K562 (cell line): ENCODE data around the gene KDM2B. TPM values are rescaled to one million over a fixed set of nuclear protein-coding genes. Genes with fewer than 3 reads are reported as not detected.

Experiments
- ATAC-seq: fragments of 200-7000 bp; cut with Tn5 transposase; 3 replicates; pipeline ENCODE4 v1.9.1; 2020; ENCODE audit warnings: moderate library complexity
- BruUV-seq: library from RNA; stranded (reverse); fragments of 400-500 nt; replicated peaks from 2 replicates; lab custom pipeline; 2021; lab: Mats Ljungman, UMichigan
- CTCF ChIA-PET: fragments of 300-600 bp; formaldehyde crosslinking; extraction: SDS; loops from one replicate; lab custom pipeline; 2021; ENCODE audit warnings: low intra/inter-chr PET ratio; lab: Yijun Ruan, JAX
- POLR2A ChIA-PET: fragments of 300-600, 350-650 bp; sonication (Branson Sonifier 250); formaldehyde crosslinking; extraction: SDS; loops from one replicate; lab custom pipeline; 2021; ENCODE audit warnings: antibody characterized with exemption, inconsistent platforms; lab: Yijun Ruan, JAX
- DNase-seq, 4 experiments: peaks; one replicate each; pipeline versions ENCODE4 v3.0.0 to v3.0.0-alpha.2; 2011 to 2018; ENCODE audit warnings: low spot score in 3 of 4, mixed read lengths in 3 of 4; ENCODE audit errors: extremely low read depth in 1 of 4
- FAIRE-seq: peaks from 2 replicates; lab custom pipeline; 2011; peaks lifted over from hg19 to GRCh38; lab: Jason Lieb, UNC
- H2AFZ ChIP-seq: 2 replicates; pipeline ENCODE4 v1.6.0; 2011; ENCODE audit warnings: low read depth, low read length, control low read depth, inconsistent platforms
- H3K27ac ChIP-seq: fragments of 200-600 bp; 3 replicates; pipeline ENCODE4 v1.8.0; 2011; ENCODE audit warnings: low read depth, mild to moderate bottlenecking, control low read depth, inconsistent platforms, low read length, moderate library complexity, mixed read lengths; ENCODE audit errors: extremely low read depth
- H3K27me3 ChIP-seq, 2 experiments: fragments of 300-600 bp in 1 of 2; 2 replicates in 1 of 2; 3 replicates in 1 of 2; pipeline versions ENCODE4 v1.6.0 to v1.8.0; 2011; ENCODE audit warnings: inconsistent platforms in 2 of 2, low read length in 2 of 2, mild to moderate bottlenecking in 1 of 2, mixed read lengths in 1 of 2, moderate library complexity in 1 of 2; ENCODE audit not compliant: control insufficient read depth in 2 of 2, insufficient read depth in 2 of 2
- H3K36me3 ChIP-seq: fragments of 300-600 bp; 3 replicates; pipeline ENCODE4 v1.8.0; 2011; ENCODE audit warnings: mild to moderate bottlenecking, low read length, inconsistent platforms; ENCODE audit not compliant: control insufficient read depth, insufficient read depth
- H3K4me1 ChIP-seq, 2 experiments: fragments of 200-600 bp in 1 of 2; replicated peaks in 1 of 2; 2 replicates in 1 of 2; 3 replicates in 1 of 2; pipeline versions ENCODE4 v1.5.1 to v1.8.0; 2011; ENCODE audit warnings: inconsistent platforms in 2 of 2, low read length in 2 of 2, mild to moderate bottlenecking in 1 of 2, mixed read lengths in 1 of 2, moderate library complexity in 1 of 2; ENCODE audit not compliant: control insufficient read depth in 2 of 2, insufficient read depth in 2 of 2
- H3K4me2 ChIP-seq: 2 replicates; pipeline ENCODE4 v1.6.1; 2011; ENCODE audit warnings: low read length, control low read depth, inconsistent platforms, mixed read lengths; ENCODE audit not compliant: insufficient read depth
- H3K4me3 ChIP-seq: fragments of 200-600 bp; sonication (generic), shearing (Covaris generic); 2 replicates; pipeline ENCODE4 v1.5.1; 2016; ENCODE audit warnings: control low read depth, inconsistent platforms
- H3K79me2 ChIP-seq: fragments of 200-600 bp; 3 replicates; pipeline ENCODE4 v1.8.0; 2011; ENCODE audit warnings: low read length, inconsistent platforms; ENCODE audit not compliant: control insufficient read depth, insufficient read depth
- H3K9ac ChIP-seq, 2 experiments: 2 replicates each; pipeline versions ENCODE4 v1.6.0 to v1.6.1; 2011; ENCODE audit warnings: low read depth in 2 of 2, low read length in 2 of 2, control low read depth in 1 of 2, inconsistent platforms in 1 of 2, mild to moderate bottlenecking in 1 of 2, mixed read lengths in 1 of 2; ENCODE audit not compliant: insufficient read depth in 1 of 2
- H3K9me1 ChIP-seq: one replicate; pipeline ENCODE4 v1.6.0; 2011; ENCODE audit warnings: inconsistent platforms, mild to moderate bottlenecking, low read length, moderate library complexity; ENCODE audit not compliant: control insufficient read depth, insufficient read depth
- H3K9me3 ChIP-seq: replicated peaks from 2 replicates; pipeline ENCODE4 v1.5.1; 2011; ENCODE audit warnings: low read depth, low read length, inconsistent platforms; ENCODE audit not compliant: control insufficient read depth, insufficient read depth
- H4K20me1 ChIP-seq: replicated peaks from 2 replicates; pipeline ENCODE4 v1.6.1; 2011; ENCODE audit warnings: low read length, inconsistent platforms, mixed read lengths; ENCODE audit not compliant: control insufficient read depth, insufficient read depth
- ARNT ChIP-seq, 2 experiments: fragments of 450-650 bp; IDR thresholded peaks; 2 replicates each; pipeline ENCODE4 v1.6.1; 2016; ENCODE audit warnings: mild to moderate bottlenecking in 1 of 2
- BACH1 ChIP-seq: fragments of 200-800 bp; sonication (Bioruptor generic); IDR thresholded peaks from 2 replicates; pipeline ENCODE4 v1.6.1; 2016; ENCODE audit warnings: missing genetic modification characterization, missing compliant biosample characterization
- CTBP1 ChIP-seq: fragments of 450-650 bp; IDR thresholded peaks from 2 replicates; pipeline ENCODE4 v1.6.1; 2016; ENCODE audit warnings: borderline replicate concordance
- MYNN ChIP-seq, 2 experiments: sonication (generic); formaldehyde crosslinking in 1 of 2; IDR thresholded peaks; 2 replicates each; pipeline versions ENCODE4 v1.5.0 to v1.6.1; 2016 to 2020; ENCODE audit warnings: antibody characterized with exemption in 1 of 2, missing genetic modification reagents in 1 of 2
- NFE2L1 ChIP-seq: fragments of 450-650 bp; IDR thresholded peaks from 2 replicates; pipeline ENCODE4 v1.6.1; 2016; ENCODE audit warnings: missing genetic modification characterization, low read depth, mild to moderate bottlenecking, missing compliant biosample characterization, moderate library complexity, borderline replicate concordance
- NR4A1 ChIP-seq, 2 experiments: fragments of 250-450 bp in 1 of 2; fragments of 450-650 bp in 1 of 2; sonication (Bioruptor Pico) in 1 of 2; IDR thresholded peaks; 2 replicates each; pipeline versions ENCODE4 v1.4.0 to v1.6.1; 2016 to 2020; ENCODE audit warnings: mild to moderate bottlenecking in 2 of 2, missing compliant biosample characterization in 1 of 2, missing genetic modification characterization in 1 of 2, moderate library complexity in 1 of 2
- RBFOX2 ChIP-seq: fragments of 200-400 bp; formaldehyde crosslinking; IDR thresholded peaks from 2 replicates; pipeline ENCODE4 v1.6.1; 2017; ENCODE audit warnings: low read depth, mild to moderate bottlenecking, low read length, moderate library complexity
- RNF219 ChIP-seq: fragments of 250-450 bp; sonication (Bioruptor Pico); IDR thresholded peaks from 2 replicates; pipeline ENCODE4 v1.5.0; 2022; ENCODE audit warnings: mild to moderate bottlenecking
- SREBF2 ChIP-seq: sonication (generic); formaldehyde crosslinking; IDR thresholded peaks from 2 replicates; pipeline ENCODE4 v1.4.0; 2020; ENCODE audit warnings: mild to moderate bottlenecking, missing genetic modification reagents
- ZC3H8 ChIP-seq: fragments of 450-650 bp; IDR thresholded peaks from 2 replicates; pipeline ENCODE4 v1.6.1; 2017
- ZNF354B ChIP-seq: fragments of 250-450 bp; sonication (Bioruptor Pico); IDR thresholded peaks from 2 replicates; pipeline ENCODE4 v1.4.0; 2020
- WGBS: fragments of 100-300 bp; shearing (Covaris generic); methylation state at CpG from one replicate; pipeline ENCODE4 v1.1.6; 2016; ENCODE audit warnings: low coverage, mixed read lengths; ENCODE audit not compliant: insufficient coverage; ENCODE audit errors: missing lambda C conversion rate; 5-methylcytosine and 5-hydroxymethylcytosine counted together
- in situ Hi-C: fragments of 300-500 bp; cut with MboI; formaldehyde crosslinking; loops from 4 replicates; pipeline ENCODE4 v1.15.0; 2018; ENCODE audit warnings: inconsistent platforms, mixed read lengths
- intact Hi-C: fragments of 100-400 bp; cut with micrococcal nuclease; formaldehyde crosslinking; loops from 2 replicates; pipeline ENCODE4 v1.14.2; 2022
- polyA plus RNA-seq, 8 experiments: library from polyadenylated mRNA; depleted of rRNA in 4 of 8; stranded (reverse) in 5 of 8; unstranded in 3 of 8; fragments of >200 nt; fragmentation: Nextera tagmentation in 2 of 8; fragmentation: Illumina TruSeq in 1 of 8; extraction: Ambion mirVana in 2 of 8; extraction: Trizol in 1 of 8; gene quantifications; 2 replicates each; pipeline versions ENCODE4 v1.2.1 to v1.2.3, GENCODE V29; 2011 to 2014; ENCODE audit warnings: inconsistent platforms in 1 of 8, missing spikeins in 1 of 8
- total RNA-seq, 7 experiments: library from RNA; depleted of rRNA in 6 of 7; stranded (reverse); fragments of >200 nt in 6 of 7; fragmentation: Illumina TruSeq in 2 of 7; extraction: Trizol in 2 of 7; gene quantifications; 2 replicates each; pipeline versions ENCODE4 v1.2.1 to v1.2.3, GENCODE V29; 2011 to 2021; ENCODE audit warnings: low replicate concordance in 1 of 7
- TF ChIP-seq, protein P1 (sequence below): fragments of 450-650 bp; IDR thresholded peaks from 2 replicates; pipeline ENCODE4 v1.6.1; 2017; ENCODE audit warnings: antibody characterized with exemption
- TF ChIP-seq, protein P2 (sequence below): sonication (generic); formaldehyde crosslinking; IDR thresholded peaks from 2 replicates; pipeline ENCODE4 v1.8.1; 2023; ENCODE audit warnings: mild to moderate bottlenecking, missing genetic modification reagents

Gene KDM2B
- total and polyA plus RNA-seq, 9 of the 15 experiments (the other 6 are each of a cell fraction or from before 2014, with no cell fraction given): 7.4 to 50.5 (median 22.5) TPM

GRCh38 chr12:121626087-121626852 lies 45.4 kb upstream of the KDM2B start, which contains the start of gene ORAI1:
Gene ORAI1 (plus strand): TSS chr12:121626530.
- peaks cover 11% of the 10 kb centered on the region; the same call in 1 of the 3 replicates for H3K36me3 ChIP-seq
- no TSS peak for BruUV-seq
- peak within 1 kb of the TSS; percentile 92 for H3K27ac ChIP-seq
- no peaks in the 10 kb centered on the region for H3K9me3 ChIP-seq
- H3K4me1 ChIP-seq: peaks cover 34 to 43% of the 10 kb centered on the region in 2 experiments
- 2% methylated on average over 47 of the region's 92 CpGs for WGBS
- peak within 1 kb of the TSS; percentile 90 for H3K4me3 ChIP-seq
- in situ Hi-C loops (no loop called here), intact Hi-C loops (loop anchor here (2.0 to 5.0 kb wide), 4 partner anchors 23 to 57 kb away; partner anchors contain the start of gene KDM2B)
- ATAC-seq (peak; percentile 83), FAIRE-seq (peak; percentile 66), DNase-seq (peak; percentile 97 to 98 (median 98))
- no peaks in the 10 kb centered on the region for H3K27me3 ChIP-seq
- H3K9ac ChIP-seq: peak within 1 kb of the TSS; percentile 73 to 99
- no peaks in the 10 kb centered on the region; the same call in 1 of the 2 replicates for H4K20me1 ChIP-seq
- ChIA-PET POLR2A (interaction anchor here (0.6 to 2.2 kb wide), 12 partner anchors 9 to 81 kb away, joined by 3 to 14 read pairs (median 3); partner anchors contain the start of gene KDM2B), CTCF (interaction anchor here (0.9 kb wide), 1 partner anchor 126 kb away, joined by 4 read pairs; no protein-coding TSS in a partner anchor)
- H3K79me2 ChIP-seq: peaks cover 42% of the 10 kb centered on the region
- H3K4me2 ChIP-seq: peak within 1 kb of the TSS; percentile 88
- peak within 1 kb of the TSS; percentile 87 for H2AFZ ChIP-seq
- H3K9me1 ChIP-seq: no peaks in the 10 kb centered on the region
- TF ChIP-seq, protein P1, sequence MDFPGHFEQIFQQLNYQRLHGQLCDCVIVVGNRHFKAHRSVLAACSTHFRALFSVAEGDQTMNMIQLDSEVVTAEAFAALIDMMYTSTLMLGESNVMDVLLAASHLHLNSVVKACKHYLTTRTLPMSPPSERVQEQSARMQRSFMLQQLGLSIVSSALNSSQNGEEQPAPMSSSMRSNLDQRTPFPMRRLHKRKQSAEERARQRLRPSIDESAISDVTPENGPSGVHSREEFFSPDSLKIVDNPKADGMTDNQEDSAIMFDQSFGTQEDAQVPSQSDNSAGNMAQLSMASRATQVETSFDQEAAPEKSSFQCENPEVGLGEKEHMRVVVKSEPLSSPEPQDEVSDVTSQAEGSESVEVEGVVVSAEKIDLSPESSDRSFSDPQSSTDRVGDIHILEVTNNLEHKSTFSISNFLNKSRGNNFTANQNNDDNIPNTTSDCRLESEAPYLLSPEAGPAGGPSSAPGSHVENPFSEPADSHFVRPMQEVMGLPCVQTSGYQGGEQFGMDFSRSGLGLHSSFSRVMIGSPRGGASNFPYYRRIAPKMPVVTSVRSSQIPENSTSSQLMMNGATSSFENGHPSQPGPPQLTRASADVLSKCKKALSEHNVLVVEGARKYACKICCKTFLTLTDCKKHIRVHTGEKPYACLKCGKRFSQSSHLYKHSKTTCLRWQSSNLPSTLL: no peak
- TF ChIP-seq ARNT (IDR thresholded peaks at IDR 0.05) (no peak), CTBP1 (peak; percentile 86), RNF219 (CRISPR knock-in tag) (no peak), NR4A1 (CRISPR knock-in tag; IDR thresholded peaks at IDR 0.05) (no peak; the same call in 1 of the 2 replicates), NR4A1 (tag; IDR thresholded peaks at IDR 0.05) (peak; percentile 42; the same call in 1 of the 2 replicates), RBFOX2 (peak; percentile 84), BACH1 (tag) (no peak), MYNN (IDR thresholded peaks at IDR 0.05) (peak; percentile 34; the same call in 1 of the 2 replicates), MYNN (CRISPR knock-in tag; IDR thresholded peaks at IDR 0.05) (no peak), NFE2L1 (tag) (no peak), SREBF2 (CRISPR knock-in tag) (no peak), ZC3H8 (no peak), ZNF354B (CRISPR knock-in tag) (no peak)
- TF ChIP-seq, protein P2, sequence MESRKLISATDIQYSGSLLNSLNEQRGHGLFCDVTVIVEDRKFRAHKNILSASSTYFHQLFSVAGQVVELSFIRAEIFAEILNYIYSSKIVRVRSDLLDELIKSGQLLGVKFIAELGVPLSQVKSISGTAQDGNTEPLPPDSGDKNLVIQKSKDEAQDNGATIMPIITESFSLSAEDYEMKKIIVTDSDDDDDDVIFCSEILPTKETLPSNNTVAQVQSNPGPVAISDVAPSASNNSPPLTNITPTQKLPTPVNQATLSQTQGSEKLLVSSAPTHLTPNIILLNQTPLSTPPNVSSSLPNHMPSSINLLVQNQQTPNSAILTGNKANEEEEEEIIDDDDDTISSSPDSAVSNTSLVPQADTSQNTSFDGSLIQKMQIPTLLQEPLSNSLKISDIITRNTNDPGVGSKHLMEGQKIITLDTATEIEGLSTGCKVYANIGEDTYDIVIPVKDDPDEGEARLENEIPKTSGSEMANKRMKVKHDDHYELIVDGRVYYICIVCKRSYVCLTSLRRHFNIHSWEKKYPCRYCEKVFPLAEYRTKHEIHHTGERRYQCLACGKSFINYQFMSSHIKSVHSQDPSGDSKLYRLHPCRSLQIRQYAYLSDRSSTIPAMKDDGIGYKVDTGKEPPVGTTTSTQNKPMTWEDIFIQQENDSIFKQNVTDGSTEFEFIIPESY (CRISPR knock-in tag): no peak
